Spleen (tissue), 7 donors: ENCODE measurements around the gene ZNF532.

ENCODE experiments used
- POLR2A ChIP-seq, 3 donors: fragments of 450-650 bp; IDR thresholded peaks; one replicate each; pipeline ENCODE4 v1.5.1; 2017; ENCODE audit warnings: antibody characterized with exemption in 3 of 3, mild to moderate bottlenecking in 1 of 3
- POLR2AphosphoS5 ChIP-seq, 3 donors: sonication (generic); formaldehyde crosslinking; IDR thresholded peaks; one replicate each; pipeline ENCODE4 v1.5.1; 2017; ENCODE audit warnings: antibody characterized with exemption in 3 of 3
- TF ChIP-seq, protein P1 (sequence below), 11 experiments: fragments of 200-600 bp in 7 of 11; fragments of 450-650 bp in 4 of 11; sonication (generic) in 4 of 11; IDR thresholded peaks in 8 of 11; conservative IDR thresholded peaks in 3 of 11; 1 replicate in 7 of 11; 2 replicates in 4 of 11; pipeline versions ENCODE4 v1.4.0 to v1.8.0; 2016 to 2021; ENCODE audit warnings: antibody characterized with exemption in 11 of 11, inconsistent platforms in 4 of 11, mild to moderate bottlenecking in 1 of 11
- donor health status: DM: no; HTN: no; CAD: no; lungs with moderate emphysema.
- donor health status: DM: no; HTN: no; CAD: no.
- donor health status: DM: no; HTN: no; CAD: no.

DNA sequence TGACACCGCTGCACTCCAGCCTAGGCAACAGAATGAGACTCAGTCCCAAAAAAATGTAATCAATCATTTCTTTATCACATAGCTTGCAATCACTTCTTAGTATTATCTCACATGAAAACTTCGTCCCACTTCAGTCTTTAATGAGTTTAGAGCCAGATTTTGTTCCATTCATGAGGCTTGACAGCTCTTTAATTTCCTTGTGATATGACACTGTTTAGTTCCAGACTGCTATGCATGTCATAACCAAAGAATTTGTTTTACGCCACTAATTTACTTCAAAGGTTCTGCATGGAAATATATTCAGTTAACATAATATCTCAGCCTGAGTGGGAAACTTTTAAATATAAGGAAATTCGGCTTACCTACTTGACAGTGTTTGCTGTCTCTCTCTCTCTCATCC lies 113.1 kb downstream of the ZNF532 start:
- TF ChIP-seq, protein P1, sequence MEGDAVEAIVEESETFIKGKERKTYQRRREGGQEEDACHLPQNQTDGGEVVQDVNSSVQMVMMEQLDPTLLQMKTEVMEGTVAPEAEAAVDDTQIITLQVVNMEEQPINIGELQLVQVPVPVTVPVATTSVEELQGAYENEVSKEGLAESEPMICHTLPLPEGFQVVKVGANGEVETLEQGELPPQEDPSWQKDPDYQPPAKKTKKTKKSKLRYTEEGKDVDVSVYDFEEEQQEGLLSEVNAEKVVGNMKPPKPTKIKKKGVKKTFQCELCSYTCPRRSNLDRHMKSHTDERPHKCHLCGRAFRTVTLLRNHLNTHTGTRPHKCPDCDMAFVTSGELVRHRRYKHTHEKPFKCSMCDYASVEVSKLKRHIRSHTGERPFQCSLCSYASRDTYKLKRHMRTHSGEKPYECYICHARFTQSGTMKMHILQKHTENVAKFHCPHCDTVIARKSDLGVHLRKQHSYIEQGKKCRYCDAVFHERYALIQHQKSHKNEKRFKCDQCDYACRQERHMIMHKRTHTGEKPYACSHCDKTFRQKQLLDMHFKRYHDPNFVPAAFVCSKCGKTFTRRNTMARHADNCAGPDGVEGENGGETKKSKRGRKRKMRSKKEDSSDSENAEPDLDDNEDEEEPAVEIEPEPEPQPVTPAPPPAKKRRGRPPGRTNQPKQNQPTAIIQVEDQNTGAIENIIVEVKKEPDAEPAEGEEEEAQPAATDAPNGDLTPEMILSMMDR (IDR thresholded peaks at IDR 0.05 in 8 of 11, conservative IDR thresholded peaks at IDR 0.05 in 3 of 11) = no peak
- TF ChIP-seq POLR2AphosphoS5 (IDR thresholded peaks at IDR 0.05) = no peak
- no peak for TF ChIP-seq POLR2A (IDR thresholded peaks at IDR 0.05)
